Measurements from ENCODE around the gene EID2B.

The EID2B gene

GRCh38 chr19:39498798-39499642 lies 33.6 kb downstream of the EID2B start, which contains the start of gene DLL3:
Gene DLL3, plus strand, starts transcription at chr19:39498947. Its CDS starts 28 bp downstream, at chr19:39498975.
- no peak for DNase-seq (ENCODE audit: low spot score)

- DNase-seq (ENCODE audit: low spot score) = no peak
Observed at GRCh38 chr19:39497996-39498797, 34.5 kb downstream of the EID2B start.

GRCh38 chr19:39497701-39497995 lies 35.0 kb downstream of the EID2B start:
- no peak for DNase-seq (ENCODE audit: low spot score)

- no peak for DNase-seq (ENCODE audit: low spot score)
Observed at GRCh38 chr19:39496063-39496462, 36.6 kb downstream of the EID2B start.

GRCh38 chr19:39494661-39495060 lies 38.0 kb downstream of the EID2B start:
- no peak for DNase-seq (ENCODE audit: low spot score)

GRCh38 chr19:39492788-39493187 lies 39.9 kb downstream of the EID2B start:
- DNase-seq (ENCODE audit: low spot score) = no peak

GRCh38 chr19:39492225-39492624 lies 40.4 kb downstream of the EID2B start:
- no peak for DNase-seq (ENCODE audit: low spot score)

- no peak for DNase-seq (ENCODE audit: low spot score)
Observed at GRCh38 chr19:39489756-39490155, 42.9 kb downstream of the EID2B start.

- DNase-seq (ENCODE audit: low spot score) = no peak
Observed at GRCh38 chr19:39483141-39483540, 49.5 kb downstream of the EID2B start.

- no peak for DNase-seq (ENCODE audit: low spot score)
Observed at GRCh38 chr19:39481676-39482075, 51.0 kb downstream of the EID2B start.

- no peak for DNase-seq (ENCODE audit: low spot score)
Observed at GRCh38 chr19:39481229-39481545, 51.5 kb downstream of the EID2B start.
